ENCODE measurements around the gene SLC6A19. TPM values are rescaled to one million over a fixed set of nuclear protein-coding genes. Genes with fewer than 3 reads are reported as not detected.

SLC6A19 gene
- total RNA-seq, 1 donor from 2014 or later: not detected

DNA sequence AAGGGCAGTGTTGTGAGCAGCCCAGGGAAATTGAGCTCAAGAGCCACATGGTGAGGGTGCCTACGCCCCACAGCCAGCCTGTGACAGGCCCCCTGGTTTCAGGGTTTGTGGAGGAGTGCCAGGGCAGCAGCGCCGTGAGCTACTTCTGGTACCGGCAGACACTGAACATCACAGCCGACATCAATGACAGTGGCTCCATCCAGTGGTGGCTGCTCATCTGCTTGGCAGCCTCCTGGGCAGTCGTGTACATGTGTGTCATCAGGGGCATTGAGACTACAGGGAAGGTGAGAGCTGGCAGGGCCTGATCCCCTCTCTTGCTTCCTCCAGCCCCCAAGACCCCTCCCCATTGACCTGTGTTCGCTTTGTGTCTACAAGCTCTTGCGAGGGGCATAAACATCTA, 34.0 kb downstream of the SLC6A19 start:
- H3K4me1 Mint-ChIP-seq: no peaks in the 10 kb centered on the region
- peaks cover 7% of the 10 kb centered on the region for H3K27me3 Mint-ChIP-seq (ENCODE audit: insufficient read depth, low read depth)
- H3K4me3 ChIP-seq: no peak overlapping the region
- H3K36me3 Mint-ChIP-seq: no peaks in the 10 kb centered on the region
- no peak overlapping the region for H3K27ac ChIP-seq
- no peak for TF ChIP-seq EZH2phosphoT487 (IDR thresholded peaks at IDR 0.05)
- TF ChIP-seq, protein P1, sequence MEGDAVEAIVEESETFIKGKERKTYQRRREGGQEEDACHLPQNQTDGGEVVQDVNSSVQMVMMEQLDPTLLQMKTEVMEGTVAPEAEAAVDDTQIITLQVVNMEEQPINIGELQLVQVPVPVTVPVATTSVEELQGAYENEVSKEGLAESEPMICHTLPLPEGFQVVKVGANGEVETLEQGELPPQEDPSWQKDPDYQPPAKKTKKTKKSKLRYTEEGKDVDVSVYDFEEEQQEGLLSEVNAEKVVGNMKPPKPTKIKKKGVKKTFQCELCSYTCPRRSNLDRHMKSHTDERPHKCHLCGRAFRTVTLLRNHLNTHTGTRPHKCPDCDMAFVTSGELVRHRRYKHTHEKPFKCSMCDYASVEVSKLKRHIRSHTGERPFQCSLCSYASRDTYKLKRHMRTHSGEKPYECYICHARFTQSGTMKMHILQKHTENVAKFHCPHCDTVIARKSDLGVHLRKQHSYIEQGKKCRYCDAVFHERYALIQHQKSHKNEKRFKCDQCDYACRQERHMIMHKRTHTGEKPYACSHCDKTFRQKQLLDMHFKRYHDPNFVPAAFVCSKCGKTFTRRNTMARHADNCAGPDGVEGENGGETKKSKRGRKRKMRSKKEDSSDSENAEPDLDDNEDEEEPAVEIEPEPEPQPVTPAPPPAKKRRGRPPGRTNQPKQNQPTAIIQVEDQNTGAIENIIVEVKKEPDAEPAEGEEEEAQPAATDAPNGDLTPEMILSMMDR (IDR thresholded peaks at IDR 0.05): peak; percentile 25
- no peaks in the 10 kb centered on the region for H3F3A ChIP-seq (ENCODE audit: low read depth)
- H3K79me2 ChIP-seq (ENCODE audit: low read depth): no peaks in the 10 kb centered on the region
- H3K4me3 Mint-ChIP-seq: no peak overlapping the region
- no peak overlapping the region for H2AFZ ChIP-seq (replicated peaks)
- H4K20me1 ChIP-seq (ENCODE audit: low read depth): no peaks in the 10 kb centered on the region
- H3K4me2 ChIP-seq: no peak overlapping the region
- peaks cover 19% of the 10 kb centered on the region for H3K9me3 Mint-ChIP-seq
- H3K36me3 ChIP-seq: no peaks in the 10 kb centered on the region
- no peaks in the 10 kb centered on the region for H3K9me3 ChIP-seq (ENCODE audit: low read depth)
- H3K27me3 ChIP-seq: no peaks in the 10 kb centered on the region
- no peaks in the 10 kb centered on the region for H3K4me1 ChIP-seq
- DNase-seq (ENCODE audit: low spot score): no peak
- H3K9ac ChIP-seq: no peak overlapping the region
- H3K27ac Mint-ChIP-seq: no peak overlapping the region

DNA sequence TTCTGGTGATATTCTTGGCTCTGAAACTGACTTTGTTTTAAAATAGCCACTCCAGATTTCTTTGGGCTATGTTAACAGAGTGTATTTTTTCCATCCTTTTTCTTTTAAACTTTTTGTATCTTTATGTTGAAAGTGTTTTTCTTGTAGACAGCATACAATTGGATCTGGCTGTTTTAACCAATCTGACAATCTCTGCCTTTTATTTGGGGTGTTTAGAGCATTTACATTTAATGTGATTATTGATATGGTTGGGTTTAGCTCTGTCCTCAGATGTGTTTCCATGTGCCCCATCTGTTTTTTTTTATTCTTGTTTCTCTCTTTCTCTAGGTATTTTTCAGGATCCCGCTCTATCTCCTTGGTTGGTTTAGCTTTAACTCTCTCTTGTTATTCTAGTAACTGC, 34.4 kb downstream of the SLC6A19 start:
- TF ChIP-seq EZH2phosphoT487 (IDR thresholded peaks at IDR 0.05) (no peak), EZH2 (IDR thresholded peaks at IDR 0.05) (no peak)
- TF ChIP-seq, protein P1 (IDR thresholded peaks at IDR 0.05): no peak

DNA sequence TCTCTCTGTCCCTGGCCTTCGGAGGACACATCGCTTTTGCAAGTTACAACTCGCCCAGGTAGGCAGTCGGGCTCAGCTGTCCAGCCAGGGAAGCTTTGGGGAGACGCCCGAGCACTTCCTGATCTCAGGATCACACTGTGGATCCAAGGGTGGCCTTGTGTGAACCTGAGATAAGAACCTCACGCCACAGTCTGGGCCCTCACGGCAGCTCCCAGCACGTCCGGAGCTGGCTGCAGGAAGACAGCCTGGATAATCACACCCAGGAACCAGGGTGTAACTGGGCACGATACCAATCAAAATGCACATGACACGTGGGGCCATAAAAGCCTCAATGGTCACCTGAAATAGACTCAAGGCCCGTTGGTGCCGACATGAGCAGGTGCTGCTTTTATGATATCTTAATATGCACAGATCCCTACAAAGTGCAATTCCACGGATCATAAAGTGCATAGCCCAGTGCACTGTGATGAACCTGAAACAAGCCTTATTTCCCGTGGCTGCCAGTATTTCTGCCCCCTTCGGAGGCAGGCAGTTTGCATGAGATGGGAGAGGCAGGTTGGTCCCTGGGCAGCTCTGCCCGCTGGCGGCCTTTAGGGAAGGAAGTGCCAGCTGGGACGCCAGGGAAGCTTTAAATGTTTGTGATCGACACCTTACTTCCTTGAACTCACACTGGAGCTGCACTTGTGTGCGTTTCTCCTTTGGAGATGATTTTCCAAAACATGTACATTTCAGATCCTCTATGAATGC, 38.3 kb downstream of the SLC6A19 start:
- no peaks in the 10 kb centered on the region for H3F3A ChIP-seq (ENCODE audit: low read depth)
- no peaks in the 10 kb centered on the region for H3K36me3 Mint-ChIP-seq
- no peaks in the 10 kb centered on the region for H3K9me3 ChIP-seq (ENCODE audit: low read depth)
- H3K27ac Mint-ChIP-seq: no peak overlapping the region
- no peak overlapping the region for H3K27ac ChIP-seq
- H3K9me3 Mint-ChIP-seq: peaks cover 18% of the 10 kb centered on the region
- DNase-seq (ENCODE audit: low spot score): no peak
- TF ChIP-seq EZH2phosphoT487 (IDR thresholded peaks at IDR 0.05) (no peak), EZH2 (IDR thresholded peaks at IDR 0.05) (no peak)
- TF ChIP-seq, protein P1 (IDR thresholded peaks at IDR 0.05): no peak
- H3K27me3 ChIP-seq: no peaks in the 10 kb centered on the region
- H3K4me2 ChIP-seq: no peak overlapping the region
- H3K4me1 Mint-ChIP-seq: no peaks in the 10 kb centered on the region
- peaks cover 8% of the 10 kb centered on the region for H3K27me3 Mint-ChIP-seq (ENCODE audit: insufficient read depth, low read depth)
- peaks cover 5% of the 10 kb centered on the region for H3K4me1 ChIP-seq
- H2AFZ ChIP-seq (replicated peaks): no peak overlapping the region
- no peak overlapping the region for H3K9ac ChIP-seq
- no peaks in the 10 kb centered on the region for H3K36me3 ChIP-seq
- H3K4me3 ChIP-seq: no peak overlapping the region
- no peak overlapping the region for H3K4me3 Mint-ChIP-seq
- H4K20me1 ChIP-seq (ENCODE audit: low read depth): no peaks in the 10 kb centered on the region
- H3K79me2 ChIP-seq (ENCODE audit: low read depth): no peaks in the 10 kb centered on the region

More for the DNA sequence above, 34.4 kb downstream of the SLC6A19 start:
- no peak overlapping the region for H3K27ac ChIP-seq
- no peak overlapping the region for H3K4me3 Mint-ChIP-seq
- no peaks in the 10 kb centered on the region for H3K27me3 ChIP-seq
- no peaks in the 10 kb centered on the region for H3K36me3 Mint-ChIP-seq
- no peaks in the 10 kb centered on the region for H3K4me1 ChIP-seq
- no peak overlapping the region for H2AFZ ChIP-seq (replicated peaks)
- H3K4me3 ChIP-seq: no peak overlapping the region
- H3K27me3 Mint-ChIP-seq (ENCODE audit: insufficient read depth, low read depth): peaks cover 10% of the 10 kb centered on the region
- H3K4me1 Mint-ChIP-seq: no peaks in the 10 kb centered on the region
- no peak for DNase-seq (ENCODE audit: low spot score)
- no peaks in the 10 kb centered on the region for H3F3A ChIP-seq (ENCODE audit: low read depth)
- no peaks in the 10 kb centered on the region for H3K9me3 ChIP-seq (ENCODE audit: low read depth)
- H3K27ac Mint-ChIP-seq: no peak overlapping the region
- no peaks in the 10 kb centered on the region for H3K79me2 ChIP-seq (ENCODE audit: low read depth)
- no peak overlapping the region for H3K4me2 ChIP-seq
- peaks cover 19% of the 10 kb centered on the region for H3K9me3 Mint-ChIP-seq
- no peak overlapping the region for H3K9ac ChIP-seq
- H4K20me1 ChIP-seq (ENCODE audit: low read depth): no peaks in the 10 kb centered on the region
- H3K36me3 ChIP-seq: no peaks in the 10 kb centered on the region

Data from neural progenitor cell (in vitro differentiated cells).